HG03066 (cell line): ENCODE measurements around the gene PBX3.

Experiments used
- ATAC-seq: cut with Tn5 transposase; IDR thresholded peaks from one replicate; pipeline ENCODE4 v1.9.1; 2021; ENCODE audit warnings: low read depth; ENCODE audit not compliant: unreplicated experiment

Gene PBX3

DNA sequence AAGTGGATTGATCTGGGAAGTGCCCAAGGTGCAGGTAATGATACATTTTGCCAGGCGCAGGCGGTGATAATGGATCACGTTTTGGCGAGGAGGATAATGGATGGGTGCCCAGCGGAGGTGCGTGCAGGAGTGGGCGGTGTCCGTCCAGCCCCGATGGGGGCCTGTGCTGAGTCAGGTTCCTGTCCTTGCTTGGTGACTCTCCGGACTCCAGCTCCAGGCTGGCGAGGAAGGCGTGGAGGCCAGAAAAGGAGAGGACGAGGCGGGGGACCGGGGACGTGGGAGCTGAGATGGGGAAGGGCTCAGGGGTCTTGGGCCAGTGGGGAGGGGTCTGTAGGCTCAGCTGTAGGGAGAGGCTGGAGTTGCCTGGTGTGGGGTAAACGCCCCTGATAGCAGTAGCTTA, 268.3 kb downstream of the PBX3 start:
- ATAC-seq, result no peak

DNA sequence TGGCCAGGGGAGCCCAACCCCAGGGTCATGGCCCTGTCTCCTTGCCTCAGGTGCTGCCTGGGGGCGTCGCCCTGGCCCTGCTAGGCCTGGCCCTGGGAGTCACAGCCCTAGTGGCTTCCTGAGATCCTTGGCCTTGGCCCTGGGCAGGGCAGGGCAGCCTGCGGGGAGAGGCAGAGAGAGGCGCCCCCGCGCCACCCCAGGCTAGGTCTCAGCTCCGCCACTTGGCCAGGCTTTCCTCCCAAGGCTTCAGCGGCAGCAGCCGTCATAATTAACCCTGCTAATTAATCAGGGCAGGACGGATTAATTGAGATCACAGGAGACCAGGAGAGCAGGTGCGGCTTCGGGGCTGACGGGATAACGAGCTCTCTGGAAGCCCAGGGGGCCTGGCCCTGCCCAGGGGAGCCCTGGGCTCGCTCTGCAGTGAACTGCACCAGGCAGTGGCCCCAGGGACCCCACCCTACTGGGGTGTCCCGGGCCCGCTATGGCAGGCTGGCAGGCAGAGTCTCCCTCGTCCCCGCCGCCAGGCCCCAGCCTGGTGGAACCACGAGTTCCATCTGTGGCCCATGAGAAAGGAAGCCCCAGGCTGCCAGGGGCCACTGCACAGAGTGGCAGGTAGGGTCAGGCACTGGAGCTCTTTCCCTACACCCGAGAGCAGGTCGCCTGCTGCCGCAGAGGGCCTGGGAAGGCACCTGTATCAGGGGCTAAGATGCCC, 269.6 kb downstream of the PBX3 start:
- ATAC-seq, result no peak
